ENCODE measurements around the gene RAD54L. TPM values are rescaled to one million over a fixed set of nuclear protein-coding genes. Genes with fewer than 3 reads are reported as not detected.
"Not testable (repeated sequence)": the region's sequence is repeated elsewhere in the genome, so short reads cannot be mapped to it uniquely, and the experiment has no call there.

Gene RAD54L
- total RNA-seq, 1 experiment from 2014 or later, result 28.9 TPM

- H2AFZ ChIP-seq (ENCODE audit: low read depth, low read length, poor library complexity, severe bottlenecking); DNase-seq (ENCODE audit: low read depth, low spot score); H3K4me3 ChIP-seq (replicated peaks in 1 of 2; ENCODE audit: low read depth in 1 of 2, low read length in 2 of 2); ATAC-seq; H3K27me3 ChIP-seq (ENCODE audit: insufficient read depth, low read length); CTCF ChIA-PET; POLR2A ChIA-PET; H3K36me3 ChIP-seq (ENCODE audit: control insufficient read depth in 1 of 2, insufficient read depth in 2 of 2, low read length in 2 of 2); H4K20me1 ChIP-seq (ENCODE audit: insufficient read depth); intact Hi-C loops (cut with micrococcal nuclease); H3K9ac ChIP-seq (ENCODE audit: low read length); H3K27ac ChIP-seq (ENCODE audit: low read depth, low read length); H3K79me2 ChIP-seq (ENCODE audit: insufficient read depth, low read length); BruUV-seq (replicated peaks); H3K4me1 ChIP-seq (ENCODE audit: control insufficient read depth in 1 of 2, insufficient read depth in 2 of 2, low read length in 2 of 2); RAD21 ChIA-PET (ENCODE audit: low non-redundant PET in 1 of 2, low total read pairs in 2 of 2, uncharacterized antibody in 2 of 2, unreplicated experiment in 2 of 2); H3K9me2 ChIP-seq (ENCODE audit: insufficient read depth); H3K9me3 ChIP-seq (ENCODE audit: control insufficient read depth in 1 of 2, insufficient read depth in 1 of 2, low read depth in 1 of 2, low read length in 2 of 2); H3K4me2 ChIP-seq (ENCODE audit: low read length): not testable (repeated sequence)
Measured at GRCh38 chr1:46319960-46320914, 72.7 kb downstream of the RAD54L start.

GRCh38 chr1:46322191-46322590, 74.6 kb downstream of the RAD54L start:
- H3K4me1 ChIP-seq (ENCODE audit: control insufficient read depth in 1 of 2, insufficient read depth in 2 of 2, low read length in 2 of 2); H3K27ac ChIP-seq (ENCODE audit: low read depth, low read length); H3K9me3 ChIP-seq (ENCODE audit: control insufficient read depth in 1 of 2, insufficient read depth in 1 of 2, low read depth in 1 of 2, low read length in 2 of 2); H3K9ac ChIP-seq (ENCODE audit: low read length); H2AFZ ChIP-seq (ENCODE audit: low read depth, low read length, poor library complexity, severe bottlenecking); H4K20me1 ChIP-seq (ENCODE audit: insufficient read depth); H3K79me2 ChIP-seq (ENCODE audit: insufficient read depth, low read length); RAD21 ChIA-PET (ENCODE audit: low non-redundant PET in 1 of 2, low total read pairs in 2 of 2, uncharacterized antibody in 2 of 2, unreplicated experiment in 2 of 2); ATAC-seq; CTCF ChIA-PET; H3K36me3 ChIP-seq (ENCODE audit: control insufficient read depth in 1 of 2, insufficient read depth in 2 of 2, low read length in 2 of 2); DNase-seq (ENCODE audit: low read depth, low spot score); POLR2A ChIA-PET; H3K9me2 ChIP-seq (ENCODE audit: insufficient read depth); H3K4me3 ChIP-seq (replicated peaks in 1 of 2; ENCODE audit: low read depth in 1 of 2, low read length in 2 of 2); H3K27me3 ChIP-seq (ENCODE audit: insufficient read depth, low read length); BruUV-seq (replicated peaks); H3K4me2 ChIP-seq (ENCODE audit: low read length); intact Hi-C loops (cut with micrococcal nuclease): not testable (repeated sequence)

GRCh38 chr1:46325285-46326076, 77.9 kb downstream of the RAD54L start:
- ATAC-seq; H3K4me3 ChIP-seq (replicated peaks in 1 of 2; ENCODE audit: low read depth in 1 of 2, low read length in 2 of 2); DNase-seq (ENCODE audit: low read depth, low spot score); H2AFZ ChIP-seq (ENCODE audit: low read depth, low read length, poor library complexity, severe bottlenecking); H3K27ac ChIP-seq (ENCODE audit: low read depth, low read length); H3K9ac ChIP-seq (ENCODE audit: low read length); H3K36me3 ChIP-seq (ENCODE audit: control insufficient read depth in 1 of 2, insufficient read depth in 2 of 2, low read length in 2 of 2); H3K4me1 ChIP-seq (ENCODE audit: control insufficient read depth in 1 of 2, insufficient read depth in 2 of 2, low read length in 2 of 2); POLR2A ChIA-PET; H3K9me2 ChIP-seq (ENCODE audit: insufficient read depth); H3K79me2 ChIP-seq (ENCODE audit: insufficient read depth, low read length); BruUV-seq (replicated peaks); H3K4me2 ChIP-seq (ENCODE audit: low read length); H4K20me1 ChIP-seq (ENCODE audit: insufficient read depth); H3K27me3 ChIP-seq (ENCODE audit: insufficient read depth, low read length); CTCF ChIA-PET; H3K9me3 ChIP-seq (ENCODE audit: control insufficient read depth in 1 of 2, insufficient read depth in 1 of 2, low read depth in 1 of 2, low read length in 2 of 2); RAD21 ChIA-PET (ENCODE audit: low non-redundant PET in 1 of 2, low total read pairs in 2 of 2, uncharacterized antibody in 2 of 2, unreplicated experiment in 2 of 2); intact Hi-C loops (cut with micrococcal nuclease): not testable (repeated sequence)

Data from HCT116 (cell line).